Neutrophil (primary cell): ENCODE measurements around the gene SIGLEC15.

Experiments used
- H3K27ac ChIP-seq: fragments of 200-600 bp; sonication (generic); 2 replicates; pipeline ENCODE4 v1.5.1; 2016; ENCODE audit warnings: mild to moderate bottlenecking, moderate library complexity
- H3K27me3 ChIP-seq: fragments of 200-600 bp; sonication (generic); 2 replicates; pipeline ENCODE4 v1.6.0; 2016; ENCODE audit warnings: mild to moderate bottlenecking
- H3K36me3 ChIP-seq: fragments of 200-600 bp; sonication (generic); 2 replicates; pipeline ENCODE4 v1.5.1; 2017
- H3K4me1 ChIP-seq, 2 experiments: fragments of 200-600 bp in 1 of 2; sonication (generic) in 1 of 2; 1 replicate in 1 of 2; 2 replicates in 1 of 2; pipeline versions ENCODE4 v1.5.1 to v1.6.1; 2013 to 2016; ENCODE audit warnings: low read depth in 1 of 2, low read length in 1 of 2, mild to moderate bottlenecking in 1 of 2, moderate library complexity in 1 of 2; ENCODE audit not compliant: control insufficient read depth in 1 of 2, insufficient read depth in 1 of 2
- H3K4me3 ChIP-seq, 2 experiments: fragments of 200-600 bp in 1 of 2; sonication (generic) in 1 of 2; 1 replicate in 1 of 2; 2 replicates in 1 of 2; pipeline ENCODE4 v1.5.1; 2013 to 2016; ENCODE audit warnings: low read depth in 1 of 2, low read length in 1 of 2, mild to moderate bottlenecking in 1 of 2, moderate library complexity in 1 of 2
- H3K9me3 ChIP-seq: fragments of 200-600 bp; sonication (generic); 2 replicates; pipeline ENCODE4 v1.5.1; 2016
- TF ChIP-seq, protein P1 (sequence below): fragments of 200-600 bp; sonication (generic); IDR thresholded peaks from 2 replicates; pipeline ENCODE4 v1.5.1; 2016; ENCODE audit warnings: antibody characterized with exemption

SIGLEC15 gene

DNA sequence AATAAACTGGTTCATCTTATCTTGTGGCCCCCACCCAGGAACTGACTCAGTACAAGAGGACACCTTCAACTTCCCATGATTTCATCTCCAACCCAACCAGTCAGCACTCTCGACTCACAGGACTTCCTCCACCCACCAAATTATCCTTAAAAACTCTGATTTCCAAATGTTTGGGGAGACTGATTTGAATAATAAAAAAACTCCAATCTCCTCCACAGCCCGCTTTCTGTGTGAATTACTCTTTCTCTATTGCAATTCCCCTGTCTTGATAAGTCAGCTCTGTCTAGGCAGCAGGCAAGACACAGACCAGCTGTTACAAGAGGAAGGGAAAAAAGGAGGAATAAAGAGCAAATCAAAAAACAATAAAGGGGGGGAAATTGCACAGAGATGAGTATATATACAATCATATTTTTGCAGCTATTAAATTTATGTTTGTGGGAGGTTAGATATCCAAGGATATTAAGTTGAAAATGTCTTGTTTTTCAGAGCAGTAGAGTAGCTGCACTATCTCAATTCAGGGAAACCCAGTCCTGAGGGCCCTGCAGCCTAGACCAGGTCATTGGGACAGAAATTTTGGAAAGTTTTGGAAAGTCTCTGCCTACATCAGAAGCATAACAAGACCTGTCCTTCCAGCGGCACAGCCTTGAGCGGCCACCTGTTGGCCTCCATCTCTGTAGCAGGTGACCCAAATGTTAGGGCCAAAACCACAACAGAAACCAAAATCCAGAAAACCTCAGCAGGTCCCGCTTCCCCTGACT lies 32.8 kb upstream of the SIGLEC15 start:
- no peak overlapping the region for H3K4me3 ChIP-seq
- H3K27me3 ChIP-seq: no peaks in the 10 kb centered on the region
- H3K4me1 ChIP-seq: no peaks in the 10 kb centered on the region
- TF ChIP-seq, protein P1, sequence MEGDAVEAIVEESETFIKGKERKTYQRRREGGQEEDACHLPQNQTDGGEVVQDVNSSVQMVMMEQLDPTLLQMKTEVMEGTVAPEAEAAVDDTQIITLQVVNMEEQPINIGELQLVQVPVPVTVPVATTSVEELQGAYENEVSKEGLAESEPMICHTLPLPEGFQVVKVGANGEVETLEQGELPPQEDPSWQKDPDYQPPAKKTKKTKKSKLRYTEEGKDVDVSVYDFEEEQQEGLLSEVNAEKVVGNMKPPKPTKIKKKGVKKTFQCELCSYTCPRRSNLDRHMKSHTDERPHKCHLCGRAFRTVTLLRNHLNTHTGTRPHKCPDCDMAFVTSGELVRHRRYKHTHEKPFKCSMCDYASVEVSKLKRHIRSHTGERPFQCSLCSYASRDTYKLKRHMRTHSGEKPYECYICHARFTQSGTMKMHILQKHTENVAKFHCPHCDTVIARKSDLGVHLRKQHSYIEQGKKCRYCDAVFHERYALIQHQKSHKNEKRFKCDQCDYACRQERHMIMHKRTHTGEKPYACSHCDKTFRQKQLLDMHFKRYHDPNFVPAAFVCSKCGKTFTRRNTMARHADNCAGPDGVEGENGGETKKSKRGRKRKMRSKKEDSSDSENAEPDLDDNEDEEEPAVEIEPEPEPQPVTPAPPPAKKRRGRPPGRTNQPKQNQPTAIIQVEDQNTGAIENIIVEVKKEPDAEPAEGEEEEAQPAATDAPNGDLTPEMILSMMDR: no peak
- no peaks in the 10 kb centered on the region for H3K36me3 ChIP-seq
- no peak overlapping the region for H3K27ac ChIP-seq
- H3K9me3 ChIP-seq: no peaks in the 10 kb centered on the region

DNA sequence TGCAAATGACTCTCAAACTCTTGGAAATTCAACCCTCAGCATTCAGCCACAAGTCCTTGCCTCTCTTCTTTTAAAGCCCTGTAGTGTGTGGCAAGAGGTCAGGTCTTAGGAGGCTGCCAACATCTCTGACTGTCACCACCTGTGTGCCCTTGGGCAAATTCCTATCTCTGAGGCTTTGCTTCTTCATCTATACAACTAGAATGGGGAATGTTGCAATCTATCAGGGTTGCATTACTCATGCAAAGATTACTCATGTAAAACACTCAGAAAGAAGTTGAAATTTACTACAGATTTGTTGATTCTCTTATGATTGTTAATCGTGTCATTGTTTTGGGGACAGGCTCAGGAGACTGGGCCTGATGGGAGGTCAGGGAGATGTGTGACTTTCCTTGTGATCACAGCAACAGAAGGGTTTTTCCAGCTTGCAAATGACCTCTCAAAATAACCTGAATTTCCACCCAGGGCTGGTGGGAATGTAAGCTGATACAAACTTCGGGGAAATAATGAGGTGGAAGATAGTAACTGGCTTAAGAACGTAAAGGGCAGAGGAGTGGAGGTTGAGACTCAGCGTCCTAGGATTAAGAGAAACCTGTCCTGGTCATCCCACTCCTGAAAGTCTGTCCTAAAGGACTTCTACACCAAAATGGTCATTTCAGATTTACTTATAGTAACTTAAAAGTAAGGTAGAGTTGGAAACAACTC lies 32.1 kb upstream of the SIGLEC15 start:
- Histone ChIP-seq H3K27ac (no peak overlapping the region), H3K4me3 (no peak overlapping the region), H3K4me1 (no peaks in the 10 kb centered on the region), H3K36me3 (no peaks in the 10 kb centered on the region), H3K27me3 (no peaks in the 10 kb centered on the region), H3K9me3 (no peaks in the 10 kb centered on the region)
- TF ChIP-seq, protein P1: no peak

DNA sequence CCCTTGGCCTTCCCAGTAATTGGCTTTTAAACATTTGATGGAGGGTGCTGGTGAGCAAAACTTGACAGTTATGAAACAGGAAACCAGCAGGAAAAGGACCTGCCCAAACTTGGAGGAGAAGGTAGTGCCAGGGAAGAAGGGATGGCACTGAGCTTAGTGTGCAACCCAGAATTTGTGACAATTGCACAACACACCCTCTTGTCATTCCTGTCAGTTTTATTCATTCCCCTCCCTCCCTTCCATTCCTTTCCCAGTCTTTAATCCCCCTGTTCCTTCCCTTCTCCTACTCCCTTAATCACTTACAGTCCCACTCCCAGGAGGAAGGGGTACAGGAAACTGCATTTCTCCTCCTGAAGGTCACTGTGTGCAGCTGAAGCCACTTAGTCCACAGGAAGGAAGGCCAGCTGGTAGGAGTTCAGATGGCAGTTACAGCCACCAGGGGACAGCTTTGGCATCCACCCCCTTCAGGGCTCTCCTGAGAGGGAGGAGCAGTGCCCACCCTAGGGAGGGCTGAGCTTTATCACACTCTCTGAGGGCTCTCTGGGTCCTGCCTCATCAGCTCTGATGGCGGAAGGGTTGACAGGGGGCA lies 24.0 kb upstream of the SIGLEC15 start:
- TF ChIP-seq, protein P1: no peak
- H3K27ac ChIP-seq: no peak overlapping the region

DNA sequence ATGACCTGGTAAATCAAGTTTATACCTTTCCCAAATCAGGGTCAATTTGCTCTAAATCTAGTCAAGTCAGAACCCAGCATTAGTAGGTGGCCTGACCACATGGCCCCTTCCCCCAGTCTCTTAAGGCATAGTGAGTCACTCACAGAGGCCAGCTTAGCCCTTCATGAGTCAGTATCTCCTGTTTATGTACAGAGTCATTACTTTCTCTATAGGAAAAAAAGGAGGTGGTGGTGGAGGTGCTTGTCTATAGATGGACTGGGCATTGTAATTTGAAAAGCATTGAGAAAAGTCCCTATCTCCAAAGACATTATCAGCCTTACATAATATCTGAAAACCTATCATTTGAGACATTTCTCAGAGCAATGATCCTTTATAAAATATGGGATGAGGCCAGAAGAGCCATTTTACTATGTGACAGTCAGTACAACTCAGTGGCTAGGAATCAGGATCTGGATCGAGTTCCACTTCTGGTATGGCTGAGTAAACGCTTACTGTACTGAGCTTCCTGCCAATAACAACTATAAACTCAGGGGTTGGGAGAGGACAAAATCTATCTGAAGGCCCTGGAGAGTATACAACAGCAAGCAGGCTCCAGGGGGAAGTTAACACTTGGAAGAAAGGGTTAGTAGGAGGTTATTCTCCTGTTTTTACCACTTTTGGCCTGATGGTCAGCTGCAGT lies 22.5 kb upstream of the SIGLEC15 start:
- Histone ChIP-seq H3K27me3 (no peaks in the 10 kb centered on the region), H3K4me3 (no peak overlapping the region), H3K4me1 (peaks cover 5% of the 10 kb centered on the region in 2 experiments), H3K9me3 (no peaks in the 10 kb centered on the region), H3K27ac (no peak overlapping the region), H3K36me3 (no peaks in the 10 kb centered on the region)
- TF ChIP-seq, protein P1: no peak

More for the DNA sequence above, 24.0 kb upstream of the SIGLEC15 start:
- Histone ChIP-seq H3K4me1 (peaks cover 5% of the 10 kb centered on the region in 2 experiments), H3K27me3 (no peaks in the 10 kb centered on the region), H3K4me3 (no peak overlapping the region), H3K9me3 (no peaks in the 10 kb centered on the region), H3K36me3 (no peaks in the 10 kb centered on the region)

DNA sequence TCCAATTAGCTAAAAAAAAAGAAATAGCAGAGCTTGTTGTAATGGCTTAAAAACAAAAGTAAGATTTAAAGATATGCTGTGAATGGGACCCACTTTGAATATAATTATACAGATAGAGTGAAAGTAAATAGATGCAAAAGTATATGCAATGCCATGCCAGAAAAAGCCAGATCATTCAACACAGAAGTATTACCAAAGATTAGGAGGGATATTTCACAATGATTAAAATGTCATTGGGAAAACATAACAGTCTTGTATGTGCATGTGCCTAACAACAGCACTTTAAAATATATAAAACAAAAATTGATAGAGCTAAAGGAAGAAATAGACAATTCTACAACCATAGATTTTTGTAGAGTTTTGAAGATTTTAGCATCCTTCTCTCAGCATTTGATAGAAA lies 19.9 kb upstream of the SIGLEC15 start:
- Histone ChIP-seq H3K4me1 (peaks cover 5% of the 10 kb centered on the region in 2 experiments), H3K27ac (no peak overlapping the region), H3K4me3 (no peak overlapping the region), H3K9me3 (no peaks in the 10 kb centered on the region), H3K36me3 (no peaks in the 10 kb centered on the region), H3K27me3 (no peaks in the 10 kb centered on the region)
- TF ChIP-seq, protein P1: no peak
